A673 (cell line): Measurements from ENCODE around the gene UCP3. TPM values are rescaled to one million over a fixed set of nuclear protein-coding genes. Genes with fewer than 3 reads are reported as not detected.

Experiments used
- BruUV-seq: library from RNA; stranded (reverse); fragments of 400-500 nt; replicated peaks from 2 replicates; lab custom pipeline; 2021; lab: Mats Ljungman, UMichigan
- CTCF ChIA-PET: fragments of 300-600 bp; sonication (Branson Sonifier 250); formaldehyde crosslinking; loops from one replicate; lab custom pipeline; 2022; ENCODE audit warnings: antibody characterized with exemption; lab: Charles Lee
- POLR2A ChIA-PET: fragments of 300-600 bp; sonication (Branson Sonifier 250); formaldehyde crosslinking; loops from one replicate; lab custom pipeline; 2022; ENCODE audit warnings: antibody characterized with exemption; ENCODE audit not compliant: low non-redundant PET; lab: Charles Lee
- DNase-seq: peaks from one replicate; pipeline ENCODE4 v3.0.0-alpha.2; 2015; ENCODE audit warnings: low spot score
- H3K27ac ChIP-seq: fragments of 200-600 bp; sonication (generic); 2 replicates; pipeline ENCODE4 v1.5.1; 2016; ENCODE audit warnings: mixed run types, low read depth, mild to moderate bottlenecking, mixed read lengths, antibody characterized with exemption, low read length; ENCODE audit not compliant: poor library complexity, severe bottlenecking
- H3K27me3 ChIP-seq: fragments of 200-600 bp; sonication (generic); replicated peaks from 2 replicates; pipeline ENCODE4 v1.6.1; 2017; ENCODE audit warnings: mixed run types, low read depth, mild to moderate bottlenecking, mixed read lengths, antibody characterized with exemption, low read length; ENCODE audit not compliant: insufficient read depth, poor library complexity
- H3K36me3 ChIP-seq: fragments of 200-600 bp; sonication (generic); 2 replicates; pipeline ENCODE4 v1.6.1; 2016; ENCODE audit warnings: mixed run types, mild to moderate bottlenecking, mixed read lengths, antibody characterized with exemption, low read length; ENCODE audit not compliant: insufficient read depth, poor library complexity, severe bottlenecking
- H3K4me1 ChIP-seq: fragments of 200-600 bp; sonication (generic); 2 replicates; pipeline ENCODE4 v1.6.1; 2017; ENCODE audit warnings: mixed run types, mild to moderate bottlenecking, mixed read lengths, antibody characterized with exemption, low read length; ENCODE audit not compliant: insufficient read depth, poor library complexity, severe bottlenecking
- H3K4me3 ChIP-seq: fragments of 200-600 bp; sonication (generic); 2 replicates; pipeline ENCODE4 v1.5.1; 2016; ENCODE audit warnings: low read depth, mixed run types, mild to moderate bottlenecking, mixed read lengths, low read length; ENCODE audit not compliant: poor library complexity, severe bottlenecking
- H3K9me3 ChIP-seq: fragments of 200-600 bp; sonication (generic); 2 replicates; pipeline ENCODE4 v1.6.1; 2016; ENCODE audit warnings: mixed run types, low read depth, mild to moderate bottlenecking, mixed read lengths, antibody characterized with exemption, low read length; ENCODE audit not compliant: poor library complexity, severe bottlenecking
- CTCF ChIP-seq: fragments of 300-800, 200-600 bp; sonication (generic); conservative IDR thresholded peaks from 2 replicates; pipeline ENCODE4 v1.5.1; 2017; ENCODE audit warnings: low read depth, mild to moderate bottlenecking, antibody characterized with exemption, low read length, moderate library complexity, mixed read lengths
- EZH2 ChIP-seq: fragments of 200-600 bp; sonication (generic); IDR thresholded peaks from 2 replicates; pipeline ENCODE4 v1.6.1; 2017; ENCODE audit warnings: borderline replicate concordance, low read depth, mild to moderate bottlenecking, mixed read lengths, antibody characterized with exemption, low read length; ENCODE audit not compliant: poor library complexity, severe bottlenecking
- intact Hi-C: fragments of 100-400 bp; cut with micrococcal nuclease; formaldehyde crosslinking; loops from one replicate; pipeline ENCODE4 v1.10.0; 2022; ENCODE audit not compliant: unreplicated experiment
- total RNA-seq: library from RNA; stranded (reverse); gene quantifications from 2 replicates; pipeline ENCODE4 v1.2.3, GENCODE V29; 2021

UCP3 gene
- total RNA-seq, 1 experiment from 2014 or later: 3.6 TPM

- no peaks in the 10 kb centered on the region for H3K9me3 ChIP-seq
- intact Hi-C loops: no loop called here
- H3K4me3 ChIP-seq: no peak overlapping the region
- no peak for TF ChIP-seq CTCF
- no peak for TF ChIP-seq EZH2
- H3K27me3 ChIP-seq: no peaks in the 10 kb centered on the region
- H3K36me3 ChIP-seq: no peaks in the 10 kb centered on the region
- CTCF ChIA-PET: no interaction called here
- POLR2A ChIA-PET: no interaction called here
- BruUV-seq: no TSS peak
- H3K27ac ChIP-seq: no peak overlapping the region
- H3K4me1 ChIP-seq: peaks cover 4% of the 10 kb centered on the region
- no peak for DNase-seq
Observed at GRCh38 chr11:74005721-74006517, 3.0 kb downstream of the UCP3 start.

- Histone ChIP-seq H3K9me3 (no peaks in the 10 kb centered on the region), H3K36me3 (no peaks in the 10 kb centered on the region), H3K4me1 (peaks cover 6% of the 10 kb centered on the region), H3K27me3 (no peaks in the 10 kb centered on the region), H3K4me3 (no peak overlapping the region), H3K27ac (no peak overlapping the region)
- POLR2A ChIA-PET: no interaction called here
- TF ChIP-seq EZH2: no peak
- TF ChIP-seq CTCF: no peak
- DNase-seq: no peak
- intact Hi-C loops: no loop called here
- no TSS peak for BruUV-seq
- CTCF ChIA-PET: no interaction called here
Observed at GRCh38 chr11:74004759-74005615, 3.9 kb downstream of the UCP3 start.

GRCh38 chr11:74004046-74004695 lies 4.7 kb downstream of the UCP3 start:
- peaks cover 6% of the 10 kb centered on the region for H3K4me1 ChIP-seq
- H3K27me3 ChIP-seq: no peaks in the 10 kb centered on the region
- ChIA-PET POLR2A (no interaction called here), CTCF (no interaction called here)
- no peaks in the 10 kb centered on the region for H3K9me3 ChIP-seq
- intact Hi-C loops: no loop called here
- no peak overlapping the region for H3K27ac ChIP-seq
- no peak for DNase-seq
- TF ChIP-seq EZH2 (no peak), CTCF (no peak)
- no peak overlapping the region for H3K4me3 ChIP-seq
- no TSS peak for BruUV-seq
- no peaks in the 10 kb centered on the region for H3K36me3 ChIP-seq
